ENCODE results near the gene NF1.
A peak's percentile ranks its signal among the peaks of the same experiment; 100 is the strongest.

NF1 gene

DNA sequence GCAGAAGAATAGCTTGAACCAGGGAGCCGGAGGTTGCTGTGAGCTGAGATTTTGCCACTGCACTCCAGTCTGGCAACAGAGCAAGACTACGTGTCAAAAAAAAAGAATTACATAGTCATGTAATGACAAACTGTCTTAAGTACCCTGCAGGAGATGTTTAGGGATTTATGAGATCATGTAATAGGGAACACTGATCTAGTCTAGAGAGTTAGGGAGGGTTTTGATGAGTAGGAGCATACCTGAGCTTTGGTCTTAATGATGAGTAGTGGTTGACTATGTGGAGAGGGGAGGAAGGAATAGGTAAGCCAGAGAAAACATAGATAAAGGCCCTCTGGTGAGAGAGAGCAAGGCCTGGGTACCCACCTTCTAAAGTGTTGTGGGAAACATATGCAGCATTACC is 30.1 kb upstream of the NF1 start:
- CTCF ChIA-PET = interaction anchor here (0.8 to 1.6 kb wide), 7 partner anchors 8 to 151 kb away, joined by 3 to 4 read pairs (median 3); no protein-coding TSS in a partner anchor
- Histone ChIP-seq H3K4me1 (ENCODE audit: control extremely low read depth in 1 of 4, control insufficient read depth in 4 of 4, insufficient read depth in 4 of 4, low read length in 3 of 4) (no peaks in the 10 kb centered on the region), H3K27ac (ENCODE audit: insufficient read depth in 1 of 2, low read depth in 1 of 2, low read length in 2 of 2, poor library complexity in 1 of 2, severe bottlenecking in 2 of 2) (no peak overlapping the region), H3K27me3 (replicated peaks in 2 of 5; ENCODE audit: control insufficient read depth in 4 of 5, insufficient read depth in 5 of 5, low read length in 4 of 5) (no peaks in the 10 kb centered on the region), H3K9me3 (ENCODE audit: control extremely low read depth in 1 of 5, control insufficient read depth in 4 of 5, insufficient read depth in 2 of 5, low read depth in 1 of 5, low read length in 4 of 5) (no peaks in the 10 kb centered on the region), H3K4me3 (ENCODE audit: control insufficient read depth in 1 of 7, extremely low read depth in 1 of 7, insufficient read depth in 4 of 7, low read depth in 2 of 7, low read length in 6 of 7) (no peak overlapping the region), H3K36me3 (ENCODE audit: control insufficient read depth in 4 of 4, insufficient read depth in 4 of 4, low read length in 3 of 4) (no peaks in the 10 kb centered on the region)
- POLR2A ChIA-PET = no interaction called here
- DNase-seq = no peak
- WGBS (ENCODE audit: insufficient coverage) = 92% methylated on average over 1 of the region's 2 CpGs

DNA sequence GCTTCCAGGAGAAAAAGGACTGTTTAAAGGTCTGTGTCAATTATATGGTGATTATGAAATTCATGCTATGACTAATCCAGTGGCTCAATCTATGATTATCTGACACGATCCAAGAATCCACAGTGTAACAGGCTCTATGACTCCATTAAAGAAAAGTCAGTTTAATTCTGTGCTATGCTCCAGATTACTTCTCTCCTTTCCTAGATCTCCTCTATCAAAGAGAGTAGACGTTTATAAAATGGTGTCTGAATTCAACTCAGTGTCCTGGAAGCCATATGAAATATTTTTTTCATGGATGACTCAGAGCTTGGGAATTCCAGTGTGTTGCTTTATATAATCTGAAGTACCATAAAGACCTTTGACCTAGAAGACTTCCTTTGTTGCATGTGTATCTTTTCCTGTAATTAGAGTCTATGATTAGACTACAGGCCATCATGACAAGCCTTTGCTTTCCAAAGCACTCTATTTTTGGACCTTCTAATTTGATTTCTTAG is 27.0 kb upstream of the NF1 start:
- no peak for DNase-seq
- Histone ChIP-seq H3K27ac (ENCODE audit: insufficient read depth in 1 of 2, low read depth in 1 of 2, low read length in 2 of 2, poor library complexity in 1 of 2, severe bottlenecking in 2 of 2) (no peak overlapping the region), H3K4me1 (ENCODE audit: control extremely low read depth in 1 of 4, control insufficient read depth in 4 of 4, insufficient read depth in 4 of 4, low read length in 3 of 4) (no peaks in the 10 kb centered on the region), H3K4me3 (ENCODE audit: control insufficient read depth in 1 of 7, extremely low read depth in 1 of 7, insufficient read depth in 4 of 7, low read depth in 2 of 7, low read length in 6 of 7) (no peak overlapping the region), H3K27me3 (replicated peaks in 2 of 5; ENCODE audit: control insufficient read depth in 4 of 5, insufficient read depth in 5 of 5, low read length in 4 of 5) (no peaks in the 10 kb centered on the region), H3K36me3 (ENCODE audit: control insufficient read depth in 4 of 4, insufficient read depth in 4 of 4, low read length in 3 of 4) (no peaks in the 10 kb centered on the region), H3K9me3 (ENCODE audit: control extremely low read depth in 1 of 5, control insufficient read depth in 4 of 5, insufficient read depth in 2 of 5, low read depth in 1 of 5, low read length in 4 of 5) (no peaks in the 10 kb centered on the region)
- ChIA-PET CTCF (interaction anchor here (1.1 kb wide), 1 partner anchor 17 kb away, joined by 3 read pairs; no protein-coding TSS in a partner anchor), POLR2A (no interaction called here)
- WGBS (ENCODE audit: insufficient coverage) = 80% methylated on average over 1 of the region's 2 CpGs

DNA sequence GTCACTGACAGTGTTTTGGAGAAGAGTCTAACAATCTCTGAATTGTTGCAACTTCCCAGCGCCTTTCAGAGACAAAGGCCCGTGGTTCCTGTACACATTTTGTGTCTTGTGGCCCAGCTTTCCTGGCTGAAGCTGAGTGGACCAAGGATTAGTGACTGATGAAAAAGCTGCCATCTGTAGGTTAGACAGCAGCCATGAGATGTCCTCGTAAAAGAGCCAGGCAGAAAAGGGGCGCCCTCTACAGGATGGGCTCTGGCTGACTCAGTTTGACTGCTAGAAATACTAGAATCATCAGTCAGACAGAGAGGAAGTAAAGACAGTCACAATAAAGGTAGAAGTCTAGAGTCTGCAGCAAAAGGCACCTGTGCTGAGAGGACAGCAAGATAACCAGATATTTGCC is 26.5 kb upstream of the NF1 start:
- CTCF ChIA-PET = interaction anchor here (1.1 to 1.6 kb wide), 2 partner anchors 17 to 54 kb away, joined by 3 read pairs; no protein-coding TSS in a partner anchor

DNA sequence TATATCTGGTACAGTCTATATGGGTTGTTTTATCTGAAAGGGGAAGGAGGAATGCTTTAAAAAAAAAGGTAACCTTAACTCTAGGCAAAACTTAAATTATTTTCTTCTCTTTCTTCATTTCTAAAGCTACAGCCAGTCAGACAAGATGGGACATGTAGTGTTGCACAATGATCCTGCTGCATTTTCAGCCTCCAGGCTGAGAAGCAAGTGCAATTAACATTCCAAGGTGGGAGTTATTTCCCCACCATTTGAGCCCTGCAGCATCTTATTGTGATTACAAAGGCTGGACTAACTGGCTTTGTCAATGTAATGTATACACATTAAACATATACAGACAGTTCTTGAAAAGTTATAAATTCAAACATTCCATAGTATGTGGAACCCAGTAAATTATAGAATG is 22.6 kb upstream of the NF1 start:
- no peaks in the 10 kb centered on the region for H3K9me3 ChIP-seq (ENCODE audit: control extremely low read depth in 1 of 5, control insufficient read depth in 4 of 5, insufficient read depth in 2 of 5, low read depth in 1 of 5, low read length in 4 of 5)
- no peak for DNase-seq
- H3K4me3 ChIP-seq (ENCODE audit: control insufficient read depth in 1 of 7, extremely low read depth in 1 of 7, insufficient read depth in 4 of 7, low read depth in 2 of 7, low read length in 6 of 7) = no peak overlapping the region
- CTCF ChIA-PET = interaction anchor here (1.1 kb wide), 1 partner anchor 9 kb away, joined by 3 read pairs; no protein-coding TSS in a partner anchor
- H3K4me1 ChIP-seq (ENCODE audit: control extremely low read depth in 1 of 4, control insufficient read depth in 4 of 4, insufficient read depth in 4 of 4, low read length in 3 of 4) = peaks cover 0 to 7% (median 3%) of the 10 kb centered on the region in 4 experiments
- no peaks in the 10 kb centered on the region for H3K27me3 ChIP-seq (replicated peaks in 2 of 5; ENCODE audit: control insufficient read depth in 4 of 5, insufficient read depth in 5 of 5, low read length in 4 of 5)
- POLR2A ChIA-PET = no interaction called here
- no peak overlapping the region for H3K27ac ChIP-seq (ENCODE audit: insufficient read depth in 1 of 2, low read depth in 1 of 2, low read length in 2 of 2, poor library complexity in 1 of 2, severe bottlenecking in 2 of 2)
- H3K36me3 ChIP-seq (ENCODE audit: control insufficient read depth in 4 of 4, insufficient read depth in 4 of 4, low read length in 3 of 4) = no peaks in the 10 kb centered on the region

More for the DNA sequence above, 26.5 kb upstream of the NF1 start:
- no peaks in the 10 kb centered on the region for H3K9me3 ChIP-seq (ENCODE audit: control extremely low read depth in 1 of 5, control insufficient read depth in 4 of 5, insufficient read depth in 2 of 5, low read depth in 1 of 5, low read length in 4 of 5)
- DNase-seq = peak; percentile 42 to 70 (median 69)
- WGBS (ENCODE audit: insufficient coverage) = 76% methylated on average over 3 of the region's 4 CpGs
- POLR2A ChIA-PET = no interaction called here
- H3K4me1 ChIP-seq (ENCODE audit: control extremely low read depth in 1 of 4, control insufficient read depth in 4 of 4, insufficient read depth in 4 of 4, low read length in 3 of 4) = no peaks in the 10 kb centered on the region
- H3K27ac ChIP-seq (ENCODE audit: insufficient read depth in 1 of 2, low read depth in 1 of 2, low read length in 2 of 2, poor library complexity in 1 of 2, severe bottlenecking in 2 of 2) = no peak overlapping the region
- H3K36me3 ChIP-seq (ENCODE audit: control insufficient read depth in 4 of 4, insufficient read depth in 4 of 4, low read length in 3 of 4) = no peaks in the 10 kb centered on the region
- no peaks in the 10 kb centered on the region for H3K27me3 ChIP-seq (replicated peaks in 2 of 5; ENCODE audit: control insufficient read depth in 4 of 5, insufficient read depth in 5 of 5, low read length in 4 of 5)
- H3K4me3 ChIP-seq (ENCODE audit: control insufficient read depth in 1 of 7, extremely low read depth in 1 of 7, insufficient read depth in 4 of 7, low read depth in 2 of 7, low read length in 6 of 7) = no peak overlapping the region

DNA sequence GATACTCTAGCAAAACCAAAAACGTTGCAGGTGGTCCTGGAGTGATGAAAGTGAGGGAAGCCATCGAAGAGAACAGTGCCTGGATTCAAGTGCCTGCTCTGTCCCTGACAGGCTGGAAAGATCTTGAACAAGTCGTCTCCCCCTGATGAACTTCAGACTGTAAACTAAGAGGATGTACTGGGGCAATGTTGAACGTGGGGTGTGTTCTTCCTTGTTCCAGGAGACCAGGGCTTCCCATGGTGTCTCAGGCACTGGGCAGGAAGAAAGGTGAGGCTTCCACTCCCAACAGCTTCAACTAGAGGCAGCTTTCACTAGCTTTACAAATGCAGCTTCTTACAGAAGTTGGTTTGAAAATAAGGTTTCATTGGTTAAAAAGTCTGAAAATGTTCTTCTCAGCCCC is 21.4 kb upstream of the NF1 start:
- H3K4me1 ChIP-seq (ENCODE audit: control extremely low read depth in 1 of 4, control insufficient read depth in 4 of 4, insufficient read depth in 4 of 4, low read length in 3 of 4) = peaks cover 0 to 16% (median 11%) of the 10 kb centered on the region in 4 experiments
- H3K9me3 ChIP-seq (ENCODE audit: control extremely low read depth in 1 of 5, control insufficient read depth in 4 of 5, insufficient read depth in 2 of 5, low read depth in 1 of 5, low read length in 4 of 5) = no peaks in the 10 kb centered on the region
- WGBS (ENCODE audit: insufficient coverage) = 100% methylated on average over 1 of the region's 4 CpGs
- DNase-seq = no peak
- POLR2A ChIA-PET = no interaction called here
- no peaks in the 10 kb centered on the region for H3K27me3 ChIP-seq (replicated peaks in 2 of 5; ENCODE audit: control insufficient read depth in 4 of 5, insufficient read depth in 5 of 5, low read length in 4 of 5)
- no peaks in the 10 kb centered on the region for H3K36me3 ChIP-seq (ENCODE audit: control insufficient read depth in 4 of 4, insufficient read depth in 4 of 4, low read length in 3 of 4)
- CTCF ChIA-PET = interaction anchor here (0.6 to 1.2 kb wide), 2 partner anchors 8 to 85 kb away, joined by 3 read pairs; no protein-coding TSS in a partner anchor
- no peak overlapping the region for H3K4me3 ChIP-seq (ENCODE audit: control insufficient read depth in 1 of 7, extremely low read depth in 1 of 7, insufficient read depth in 4 of 7, low read depth in 2 of 7, low read length in 6 of 7)
- no peak overlapping the region for H3K27ac ChIP-seq (ENCODE audit: insufficient read depth in 1 of 2, low read depth in 1 of 2, low read length in 2 of 2, poor library complexity in 1 of 2, severe bottlenecking in 2 of 2)

DNA sequence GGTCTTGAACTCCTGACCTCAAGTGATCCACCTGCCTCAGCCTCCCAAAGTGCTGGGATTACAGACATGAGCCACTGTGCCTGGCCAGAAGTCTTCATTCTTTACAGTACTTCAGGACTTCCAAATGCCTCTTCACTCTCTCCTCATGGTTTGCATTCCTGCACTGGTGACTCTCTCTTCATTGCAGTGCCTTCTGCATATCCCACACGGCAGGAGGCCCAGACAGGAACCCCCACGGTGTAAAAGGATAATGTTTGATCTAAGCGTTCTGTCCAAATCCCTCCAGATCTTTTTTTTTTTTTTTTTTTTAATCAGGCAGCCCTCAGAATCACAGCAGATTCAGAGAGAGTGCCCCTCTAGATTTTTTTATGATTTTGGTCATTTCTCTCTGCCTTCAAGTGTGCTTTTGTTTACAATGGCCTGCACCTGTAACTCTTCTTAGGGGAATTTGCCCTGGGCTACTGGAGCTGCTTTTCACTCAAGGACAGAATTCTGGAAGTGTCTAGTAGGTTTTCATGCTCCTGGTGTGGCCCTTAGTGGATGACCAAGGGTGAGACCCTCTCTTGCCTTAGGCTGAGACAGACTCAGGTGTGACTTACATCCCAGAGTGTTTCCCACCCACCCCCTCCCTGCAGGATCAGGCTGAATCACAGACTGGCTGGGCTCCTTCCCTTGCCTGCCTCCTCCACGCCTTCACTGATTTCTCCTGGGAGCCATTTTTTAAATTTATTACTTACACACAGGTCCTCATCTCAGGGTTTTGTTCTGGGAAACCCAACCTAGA is 19.8 kb upstream of the NF1 start:
- no peak for DNase-seq
- Histone ChIP-seq H3K4me3 (ENCODE audit: control insufficient read depth in 1 of 7, extremely low read depth in 1 of 7, insufficient read depth in 4 of 7, low read depth in 2 of 7, low read length in 6 of 7) (no peak overlapping the region), H3K36me3 (ENCODE audit: control insufficient read depth in 4 of 4, insufficient read depth in 4 of 4, low read length in 3 of 4) (no peaks in the 10 kb centered on the region), H3K4me1 (ENCODE audit: control extremely low read depth in 1 of 4, control insufficient read depth in 4 of 4, insufficient read depth in 4 of 4, low read length in 3 of 4) (peaks cover 0 to 21% (median 16%) of the 10 kb centered on the region in 4 experiments), H3K27me3 (replicated peaks in 2 of 5; ENCODE audit: control insufficient read depth in 4 of 5, insufficient read depth in 5 of 5, low read length in 4 of 5) (no peaks in the 10 kb centered on the region), H3K27ac (ENCODE audit: insufficient read depth in 1 of 2, low read depth in 1 of 2, low read length in 2 of 2, poor library complexity in 1 of 2, severe bottlenecking in 2 of 2) (no peak overlapping the region), H3K9me3 (ENCODE audit: control extremely low read depth in 1 of 5, control insufficient read depth in 4 of 5, insufficient read depth in 2 of 5, low read depth in 1 of 5, low read length in 4 of 5) (no peaks in the 10 kb centered on the region)
- ChIA-PET CTCF (no interaction called here), POLR2A (no interaction called here)
- no CpG with 5 or more reads among the region's 4 CpGs for WGBS (ENCODE audit: insufficient coverage)

DNA sequence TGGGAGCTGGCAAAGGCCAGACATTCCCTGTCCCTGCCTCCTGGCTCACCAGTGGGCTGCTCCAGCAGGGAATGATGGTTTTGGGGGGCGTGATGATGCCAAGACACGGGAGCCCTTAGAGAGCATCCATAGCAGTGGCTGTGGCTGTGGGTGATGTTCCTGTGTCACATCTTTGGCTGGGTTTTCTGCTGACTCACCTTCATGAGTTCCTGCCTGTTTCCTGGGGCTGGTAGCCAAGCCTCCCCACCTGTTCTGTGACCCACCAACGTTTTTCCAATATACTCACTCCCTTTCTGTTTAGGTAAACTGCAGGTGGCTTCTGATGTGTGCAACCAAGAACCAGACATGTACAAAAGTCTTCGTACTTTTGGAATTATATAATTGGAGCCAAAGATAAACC is 16.5 kb upstream of the NF1 start:
- Histone ChIP-seq H3K27me3 (replicated peaks in 2 of 5; ENCODE audit: control insufficient read depth in 4 of 5, insufficient read depth in 5 of 5, low read length in 4 of 5) (no peaks in the 10 kb centered on the region), H3K36me3 (ENCODE audit: control insufficient read depth in 4 of 4, insufficient read depth in 4 of 4, low read length in 3 of 4) (no peaks in the 10 kb centered on the region), H3K9me3 (ENCODE audit: control extremely low read depth in 1 of 5, control insufficient read depth in 4 of 5, insufficient read depth in 2 of 5, low read depth in 1 of 5, low read length in 4 of 5) (no peaks in the 10 kb centered on the region), H3K4me3 (ENCODE audit: control insufficient read depth in 1 of 7, extremely low read depth in 1 of 7, insufficient read depth in 4 of 7, low read depth in 2 of 7, low read length in 6 of 7) (no peak overlapping the region), H3K4me1 (ENCODE audit: control extremely low read depth in 1 of 4, control insufficient read depth in 4 of 4, insufficient read depth in 4 of 4, low read length in 3 of 4) (peaks cover 0 to 21% (median 16%) of the 10 kb centered on the region in 4 experiments), H3K27ac (ENCODE audit: insufficient read depth in 1 of 2, low read depth in 1 of 2, low read length in 2 of 2, poor library complexity in 1 of 2, severe bottlenecking in 2 of 2) (no peak overlapping the region)
- POLR2A ChIA-PET = interaction anchor here (0.6 kb wide), 1 partner anchor 91 kb away, joined by 3 read pairs; no protein-coding TSS in a partner anchor
- peak; percentile 55 to 91 (median 87) for DNase-seq
- CTCF ChIA-PET = no interaction called here
- 50% methylated on average over 1 of the region's 4 CpGs for WGBS (ENCODE audit: insufficient coverage)

Measured in common myeloid progenitor, CD34-positive (primary cell).